ENCODE data around the gene SLC16A7.

Gene SLC16A7

GRCh38 chr12:59624732-59625460, 29.1 kb downstream of the SLC16A7 start:
- no peak for DNase-seq

GRCh38 chr12:59626382-59626781, 30.6 kb downstream of the SLC16A7 start:
- DNase-seq = no peak

GRCh38 chr12:59627582-59627981, 31.8 kb downstream of the SLC16A7 start:
- DNase-seq = no peak

- DNase-seq = no peak
Measured at GRCh38 chr12:59629890-59630289, 34.1 kb downstream of the SLC16A7 start.

GRCh38 chr12:59632408-59632807, 36.6 kb downstream of the SLC16A7 start:
- DNase-seq = no peak

- DNase-seq = no peak
Measured at GRCh38 chr12:59634254-59634653, 38.4 kb downstream of the SLC16A7 start.

GRCh38 chr12:59636945-59637691, 41.3 kb downstream of the SLC16A7 start:
- DNase-seq = no peak

- DNase-seq = no peak
Measured at GRCh38 chr12:59637692-59638070, 41.9 kb downstream of the SLC16A7 start.

GRCh38 chr12:59643550-59643949, 47.7 kb downstream of the SLC16A7 start:
- no peak for DNase-seq

- DNase-seq = no peak
Measured at GRCh38 chr12:59645242-59645641, 49.4 kb downstream of the SLC16A7 start.

- no peak for DNase-seq
Measured at GRCh38 chr12:59646636-59647035, 50.8 kb downstream of the SLC16A7 start.

GRCh38 chr12:59649203-59649602, 53.4 kb downstream of the SLC16A7 start:
- no peak for DNase-seq

- no peak for DNase-seq
Measured at GRCh38 chr12:59650588-59651228, 54.9 kb downstream of the SLC16A7 start.

- DNase-seq = no peak
Measured at GRCh38 chr12:59651229-59651920, 55.5 kb downstream of the SLC16A7 start.

- DNase-seq = no peak
Measured at GRCh38 chr12:59652130-59652529, 56.3 kb downstream of the SLC16A7 start.

- DNase-seq = no peak
Measured at GRCh38 chr12:59654061-59654460, 58.2 kb downstream of the SLC16A7 start.

- DNase-seq = no peak
Measured at GRCh38 chr12:59657266-59657665, 61.4 kb downstream of the SLC16A7 start.

GRCh38 chr12:59657711-59658110, 61.9 kb downstream of the SLC16A7 start:
- DNase-seq = no peak

GRCh38 chr12:59660148-59660547, 64.3 kb downstream of the SLC16A7 start:
- no peak for DNase-seq

GRCh38 chr12:59660921-59661597, 65.2 kb downstream of the SLC16A7 start:
- no peak for DNase-seq

GRCh38 chr12:59664495-59664894, 68.7 kb downstream of the SLC16A7 start:
- DNase-seq = no peak

- no peak for DNase-seq
Measured at GRCh38 chr12:59665701-59666100, 69.9 kb downstream of the SLC16A7 start.

GRCh38 chr12:59668674-59669073, 72.8 kb downstream of the SLC16A7 start:
- no peak for DNase-seq
